GM18508 (cell line): ENCODE results near the gene PRELP.

Source experiments
- ATAC-seq: cut with Tn5 transposase; IDR thresholded peaks from one replicate; pipeline ENCODE4 v1.9.1; 2021; ENCODE audit warnings: moderate number of reproducible peaks; ENCODE audit not compliant: insufficient read depth, unreplicated experiment

Gene PRELP

DNA sequence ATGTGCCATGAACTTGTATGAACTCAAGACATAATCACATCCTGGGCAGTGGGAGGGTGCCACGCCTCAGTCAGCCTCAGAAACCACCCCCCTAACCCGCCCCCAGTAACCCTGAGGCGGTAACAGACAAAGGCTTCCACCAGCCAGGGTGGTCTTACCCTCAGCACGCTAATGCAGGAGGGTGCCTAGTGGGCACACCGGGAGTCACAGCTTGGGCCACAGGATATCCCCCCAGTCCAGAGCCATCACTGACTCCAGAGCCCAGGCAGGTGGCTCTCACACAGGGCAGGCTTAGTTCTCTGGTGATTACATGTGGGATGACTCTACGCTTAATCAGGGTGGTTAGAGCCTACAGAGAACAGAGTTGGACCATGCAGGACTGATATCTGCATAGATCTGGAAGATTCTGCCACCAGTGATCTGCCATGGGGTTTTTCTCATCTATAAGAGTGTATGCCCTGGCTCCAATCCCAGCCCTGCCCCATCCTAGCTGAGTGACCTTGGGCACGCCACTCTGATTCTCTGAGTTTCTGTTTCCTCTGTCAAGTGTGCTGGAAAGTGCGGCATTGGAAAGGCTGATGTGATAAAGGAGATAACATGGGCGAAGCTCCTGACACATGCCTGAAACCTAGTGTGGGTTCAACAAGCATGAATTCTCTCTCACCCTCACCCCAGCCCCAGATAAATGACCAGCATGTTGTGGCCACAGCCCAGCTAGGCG lies 45.6 kb downstream of the PRELP start:
- ATAC-seq = no peak

DNA sequence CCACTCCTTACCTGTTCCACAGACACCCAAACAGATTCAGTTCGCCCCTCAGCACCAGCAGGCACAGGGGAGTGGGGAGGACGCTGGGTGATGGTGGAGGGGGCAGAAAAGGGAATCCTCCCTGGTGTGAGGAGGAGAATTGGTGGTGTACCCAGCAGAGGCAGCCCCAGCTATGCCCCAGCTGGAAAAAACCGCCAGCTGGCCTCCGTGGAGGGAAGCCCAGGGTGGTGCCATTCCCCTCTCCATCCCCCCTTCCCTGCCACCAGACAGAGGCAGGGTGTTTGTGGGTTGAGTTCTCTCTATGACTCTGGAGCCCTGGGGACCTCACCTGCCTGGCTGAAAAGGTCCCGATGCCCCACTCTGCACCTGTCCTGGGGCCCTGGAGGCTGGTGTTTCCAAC lies 46.2 kb downstream of the PRELP start:
- no peak for ATAC-seq

DNA sequence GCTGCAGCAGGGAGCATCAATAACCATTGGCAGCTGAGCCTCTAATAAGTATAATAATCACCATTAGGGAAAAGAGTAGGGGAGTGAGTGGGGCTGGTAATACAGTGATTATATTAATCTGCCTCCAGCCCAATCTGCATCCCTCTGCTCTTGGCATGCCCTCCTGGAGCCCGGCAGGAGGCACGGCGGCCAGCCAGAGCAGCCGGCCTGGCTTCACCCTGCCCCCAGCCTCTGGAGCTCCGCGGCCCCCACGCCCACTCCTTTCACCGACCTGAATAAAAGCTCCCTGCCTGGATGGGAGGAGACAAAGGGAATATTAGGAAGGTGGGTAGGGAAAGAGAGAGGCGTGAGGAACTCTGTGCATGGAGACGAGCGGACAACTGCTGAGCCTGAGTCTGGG lies 46.6 kb downstream of the PRELP start:
- no peak for ATAC-seq

DNA sequence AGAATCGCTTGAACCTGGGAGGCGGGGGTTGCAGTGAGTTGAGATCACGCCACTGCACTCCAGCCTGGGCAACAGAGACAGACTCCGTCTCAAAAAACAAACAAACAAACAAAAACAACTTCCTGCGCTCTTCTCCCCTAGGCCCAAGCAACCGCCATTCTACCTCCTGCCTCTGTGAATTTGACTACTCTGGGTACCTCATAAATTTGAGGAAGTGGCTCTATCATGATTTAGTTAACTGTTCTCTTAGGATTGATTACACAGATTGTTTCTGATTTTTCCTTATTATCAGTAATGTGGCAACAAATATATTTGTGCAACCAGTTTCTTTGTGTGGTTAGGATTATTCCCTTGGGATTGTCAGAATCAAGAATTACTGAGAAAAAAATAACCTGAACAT lies 48.1 kb downstream of the PRELP start:
- ATAC-seq = no peak

DNA sequence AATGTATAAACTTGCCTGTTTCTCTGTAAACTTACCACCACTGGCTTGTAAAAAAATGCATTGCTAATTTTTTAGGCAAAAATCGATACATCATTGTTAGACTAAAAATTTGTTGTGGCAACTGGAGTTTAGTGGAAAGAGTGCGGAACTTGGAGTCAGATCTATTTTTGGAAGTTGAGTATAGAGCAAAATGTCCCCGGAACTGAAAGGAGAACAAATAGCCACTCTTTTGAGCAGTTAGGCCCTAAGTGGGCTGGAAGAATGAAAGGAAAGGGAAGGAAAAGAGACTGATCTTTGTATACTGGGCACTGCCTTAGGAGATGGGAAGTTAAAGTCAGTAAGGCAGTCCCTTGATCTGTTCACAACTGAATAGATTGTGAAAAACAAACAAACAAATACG lies 48.5 kb downstream of the PRELP start:
- no peak for ATAC-seq

DNA sequence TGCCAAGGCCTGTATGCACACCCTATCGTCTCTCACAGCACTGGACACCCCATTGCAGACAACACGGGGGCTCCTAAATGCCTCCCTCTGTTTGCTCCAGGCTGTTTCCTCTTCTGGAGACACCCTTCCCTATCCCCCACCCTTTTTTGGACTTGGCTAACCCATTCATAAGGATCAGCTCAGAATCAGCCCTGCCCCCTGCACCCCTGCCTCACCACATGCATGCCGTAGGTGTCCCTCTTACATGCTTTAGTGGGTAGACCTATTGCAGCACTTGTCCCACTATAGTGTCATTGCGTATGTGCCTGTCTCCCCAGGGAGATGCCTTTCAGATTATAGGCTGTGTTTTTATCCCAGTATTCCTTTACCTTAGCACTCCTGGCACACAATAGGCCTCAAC lies 49.2 kb downstream of the PRELP start:
- no peak for ATAC-seq

DNA sequence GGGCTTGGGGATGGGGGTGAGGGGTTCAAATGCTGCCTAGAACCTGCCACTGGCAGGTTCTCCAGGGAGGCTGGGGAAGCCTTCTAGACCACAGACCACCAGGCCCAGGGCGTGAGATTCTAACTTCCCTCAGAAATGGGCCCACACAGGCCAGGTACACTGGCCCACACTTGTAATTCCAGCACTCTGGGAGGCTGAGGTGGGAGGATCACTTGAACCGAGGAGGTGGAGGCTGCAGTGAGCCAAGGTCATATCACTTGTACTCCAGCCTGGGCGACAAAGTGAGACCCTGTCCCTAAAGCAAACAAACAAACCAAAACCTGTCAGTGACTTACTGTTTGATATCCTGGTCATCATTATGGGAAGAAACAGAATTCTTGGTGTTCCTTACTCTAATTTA lies 50.1 kb downstream of the PRELP start:
- ATAC-seq = no peak

DNA sequence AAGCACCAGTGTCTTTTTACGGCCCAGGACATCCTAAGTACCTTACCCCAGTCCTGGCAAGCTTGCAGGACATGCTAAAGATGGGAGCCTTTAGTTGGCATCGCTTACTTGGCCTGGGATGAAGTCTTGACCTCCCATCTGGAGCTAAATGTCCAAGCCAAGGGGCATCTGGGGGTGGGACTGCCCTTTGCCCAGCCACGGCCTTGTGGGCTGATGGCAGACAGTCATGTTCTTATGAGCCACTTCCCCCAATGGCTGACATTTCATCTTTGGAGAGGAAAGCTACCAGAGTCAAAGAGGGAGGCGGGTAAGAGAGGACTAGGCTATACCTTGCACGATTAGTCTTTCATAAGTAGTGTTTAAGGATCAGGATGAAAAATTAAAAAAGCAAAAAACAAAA lies 50.5 kb downstream of the PRELP start:
- ATAC-seq = no peak

DNA sequence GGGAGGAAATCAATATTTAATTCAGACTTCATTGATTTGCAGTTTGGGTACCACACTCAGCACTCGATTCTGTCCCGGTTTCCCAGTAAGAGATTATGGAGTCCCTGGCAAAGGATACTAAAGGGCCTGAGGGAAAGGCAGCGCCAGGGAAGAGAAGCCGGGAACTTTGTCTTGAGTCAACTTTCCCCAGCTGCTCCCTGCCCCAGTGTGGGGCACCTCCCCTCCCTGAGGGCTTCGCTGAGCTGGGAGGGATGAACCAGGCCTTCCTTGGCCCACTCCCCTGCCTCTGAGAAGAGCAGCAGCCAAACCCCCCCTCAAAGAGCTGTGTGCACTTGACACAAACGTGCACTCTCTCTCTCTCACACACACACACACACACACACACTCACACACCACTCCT lies 51.0 kb downstream of the PRELP start:
- ATAC-seq = no peak

DNA sequence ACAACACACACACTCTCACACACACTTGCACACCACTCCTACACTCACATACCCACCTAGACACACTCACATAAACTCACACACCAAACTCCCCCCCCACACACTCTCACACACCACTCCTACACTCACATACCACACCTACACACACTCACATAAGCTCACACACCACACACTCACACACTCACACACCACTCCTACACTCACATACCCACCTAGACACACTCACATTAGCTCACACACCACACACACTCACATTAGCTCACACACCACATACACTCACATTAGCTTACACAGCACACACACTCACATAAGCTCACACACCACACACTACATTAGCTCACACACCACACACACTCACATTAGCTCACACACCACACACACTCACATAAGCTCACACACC lies 51.4 kb downstream of the PRELP start:
- no peak for ATAC-seq

DNA sequence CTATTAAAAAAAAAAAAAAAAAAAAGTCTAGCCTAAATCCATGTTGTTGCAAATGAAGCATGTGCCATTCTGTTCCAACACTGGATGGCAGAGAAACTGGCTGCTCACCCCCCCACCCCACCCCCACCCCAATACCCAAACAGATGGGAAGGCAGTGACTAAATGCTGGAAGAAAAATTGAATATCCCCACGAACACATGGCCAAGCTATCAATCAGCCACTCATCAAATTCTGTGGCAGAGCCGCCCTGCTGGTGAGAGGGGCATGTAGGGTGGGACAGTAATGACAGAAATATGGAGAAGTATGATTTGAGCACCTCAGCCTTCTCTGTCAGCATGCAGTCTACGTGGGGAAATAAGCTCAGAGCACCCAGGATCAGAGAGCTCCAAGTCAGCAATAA lies 52.5 kb downstream of the PRELP start:
- ATAC-seq = no peak

DNA sequence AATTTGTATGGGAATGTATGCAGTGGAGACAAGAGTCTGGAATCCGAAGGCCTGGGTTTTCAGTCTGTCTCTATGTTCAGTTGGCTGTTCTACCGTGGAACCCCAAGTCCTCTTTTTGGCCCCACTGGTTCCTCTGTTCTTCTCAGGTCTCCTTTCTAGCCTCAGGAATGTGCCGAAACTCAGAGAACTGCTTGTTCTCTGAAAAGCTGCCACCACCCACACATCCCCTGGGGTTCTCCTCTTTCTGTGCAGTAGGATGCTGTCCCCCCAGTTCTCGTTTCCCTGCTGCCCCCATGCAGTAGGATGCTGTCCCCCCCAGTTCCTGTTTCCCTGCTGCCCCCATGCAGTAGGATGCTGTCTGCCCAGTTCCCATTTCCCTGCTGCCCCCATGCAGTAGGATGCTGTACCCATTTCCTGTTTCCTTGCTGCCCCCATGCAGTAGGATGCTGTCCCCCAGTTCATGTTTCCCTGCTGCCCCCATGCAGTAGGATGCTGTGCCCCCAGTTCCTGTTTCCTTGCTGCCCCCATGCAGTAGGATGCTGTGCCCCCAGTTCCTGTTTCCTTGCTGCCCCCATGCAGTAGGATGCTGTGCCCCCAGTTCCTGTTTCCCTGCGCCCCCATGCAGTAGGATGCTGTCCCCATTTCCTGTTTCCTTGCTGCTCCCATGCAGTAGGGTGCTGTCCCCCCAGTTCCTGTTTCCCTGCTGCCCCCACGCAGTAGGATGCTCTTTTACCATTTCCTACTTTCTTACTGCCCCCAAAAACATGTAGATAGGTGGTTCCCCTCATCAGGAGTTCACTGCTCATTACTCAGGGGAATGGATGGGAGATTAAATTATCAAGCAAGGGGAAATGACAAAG lies 53.6 kb downstream of the PRELP start:
- no peak for ATAC-seq

DNA sequence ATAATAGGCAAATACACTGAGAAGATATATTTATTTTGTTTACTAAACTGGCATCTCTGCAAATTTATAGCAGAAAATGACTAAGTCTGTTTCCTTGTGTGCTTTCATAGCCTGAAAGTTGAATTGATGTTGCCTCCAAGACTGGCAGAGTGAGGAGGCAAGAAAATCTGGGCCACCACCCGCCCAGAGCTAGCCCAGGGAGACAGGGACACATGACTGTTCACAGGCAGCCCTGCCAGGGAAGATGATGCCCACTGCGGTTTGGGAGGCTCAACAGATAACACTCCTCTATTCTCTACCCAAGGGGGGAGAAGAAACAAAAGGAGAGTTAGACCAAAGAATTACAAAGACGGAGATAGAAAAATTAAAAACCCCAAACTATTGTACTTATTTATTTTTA lies 55.5 kb downstream of the PRELP start:
- no peak for ATAC-seq

DNA sequence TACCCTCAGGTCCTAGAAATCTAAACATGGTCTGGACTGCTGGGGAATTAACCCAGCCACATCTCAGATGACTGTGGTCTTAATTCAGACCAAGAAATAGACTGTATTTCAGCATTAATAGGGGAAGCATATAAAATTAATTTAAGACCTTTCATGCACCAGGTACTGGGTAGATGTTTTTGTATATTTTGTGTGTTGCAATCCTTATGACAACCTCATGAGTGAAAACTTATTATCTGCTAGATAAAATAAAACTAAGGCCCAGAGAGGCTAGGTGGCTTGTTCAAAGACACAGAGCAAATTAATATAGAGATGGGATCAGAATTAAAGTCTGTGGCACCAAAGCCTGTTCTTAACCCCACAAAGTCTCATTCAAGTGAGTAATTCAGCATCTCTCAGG lies 58.4 kb downstream of the PRELP start:
- no peak for ATAC-seq

DNA sequence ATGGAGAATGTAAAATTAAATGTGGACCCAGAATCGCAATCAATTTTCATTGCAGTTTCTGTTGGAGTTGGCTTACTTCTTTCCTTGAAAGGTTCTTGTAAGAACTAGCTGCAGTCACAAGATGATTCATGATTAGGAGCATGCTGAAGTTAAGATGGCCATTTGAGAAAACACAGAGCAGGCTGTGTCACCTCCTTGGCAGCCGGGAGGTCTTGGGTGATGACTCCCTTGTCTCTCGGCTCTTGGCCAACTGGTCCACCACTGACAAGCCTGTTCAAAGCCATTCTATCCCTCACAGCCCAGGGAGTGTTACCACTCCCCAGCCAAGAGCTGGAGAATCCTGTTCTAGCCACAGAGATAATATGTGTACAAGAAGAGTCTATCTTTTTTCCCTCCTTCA lies 58.9 kb downstream of the PRELP start:
- ATAC-seq = no peak

DNA sequence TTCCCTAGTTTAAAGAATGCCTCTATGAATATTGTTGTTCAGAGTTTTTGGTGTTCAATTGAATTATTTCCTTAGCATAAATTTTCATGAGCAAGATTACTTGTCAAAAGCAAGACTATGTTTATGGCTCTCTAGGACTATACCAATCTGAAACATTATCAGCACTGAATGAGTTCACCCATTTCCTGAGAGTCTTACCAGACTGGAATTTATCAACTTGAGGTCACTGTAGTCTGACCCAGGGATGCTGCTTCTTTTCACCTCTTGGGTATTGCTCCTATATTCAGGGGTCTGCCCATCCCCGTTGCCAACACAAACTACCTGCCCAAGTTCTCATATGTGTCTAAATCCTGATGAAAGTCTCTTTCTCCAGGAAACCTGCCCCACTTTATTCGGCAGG lies 61.0 kb downstream of the PRELP start:
- no peak for ATAC-seq

DNA sequence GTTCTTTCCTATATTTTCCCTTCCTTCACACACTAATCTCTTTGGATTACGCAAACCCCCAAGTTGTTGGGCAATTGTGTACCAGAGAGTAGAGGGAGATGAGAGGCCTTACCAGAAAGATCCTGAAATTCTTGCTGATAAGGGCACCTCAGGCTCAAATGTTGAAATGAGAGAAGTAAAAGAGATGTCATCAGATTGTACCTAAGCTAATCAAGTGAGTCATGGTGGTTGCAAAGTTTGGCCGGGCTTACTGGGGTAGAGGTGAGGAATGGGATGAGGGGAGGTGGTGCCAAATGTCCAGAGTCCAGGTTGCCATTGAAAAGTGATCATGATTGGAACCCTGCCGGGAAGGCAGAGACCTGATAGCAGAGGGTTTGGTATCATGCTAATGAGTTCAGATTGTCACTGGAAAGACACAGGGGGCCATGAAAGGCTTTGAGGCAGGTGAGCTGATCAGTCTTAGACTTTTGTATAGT lies 61.4 kb downstream of the PRELP start:
- no peak for ATAC-seq

DNA sequence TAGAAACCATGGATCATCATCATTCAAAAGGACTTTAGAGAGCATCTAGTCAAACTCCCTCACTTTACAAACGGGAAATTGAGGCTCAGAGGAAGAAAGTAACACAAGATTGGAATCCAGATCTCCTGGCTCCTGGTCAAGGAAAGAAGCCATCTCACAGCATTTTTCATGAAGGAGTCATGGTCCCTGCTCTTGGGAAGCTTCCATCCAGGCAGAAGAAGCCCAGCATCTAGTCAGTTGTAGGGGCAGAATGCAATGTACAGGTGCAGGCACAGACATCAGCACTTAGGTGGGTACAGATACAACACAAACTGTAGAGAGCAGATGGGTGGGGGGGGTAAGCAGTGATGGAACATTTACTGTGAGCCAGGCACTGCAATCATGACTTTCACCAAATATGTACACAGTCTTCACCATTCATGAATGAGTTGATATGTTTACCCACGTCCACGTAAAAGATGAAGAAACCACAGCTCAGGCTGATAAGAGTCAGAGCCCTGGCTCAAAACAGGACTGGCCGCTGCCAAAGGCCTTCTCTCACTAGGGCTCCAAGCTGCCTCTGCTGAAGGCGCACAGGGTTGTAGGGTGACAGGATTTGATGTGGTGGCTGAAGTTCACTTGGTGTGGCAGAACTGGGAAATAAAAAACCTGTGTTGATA lies 62.3 kb downstream of the PRELP start:
- ATAC-seq = no peak

DNA sequence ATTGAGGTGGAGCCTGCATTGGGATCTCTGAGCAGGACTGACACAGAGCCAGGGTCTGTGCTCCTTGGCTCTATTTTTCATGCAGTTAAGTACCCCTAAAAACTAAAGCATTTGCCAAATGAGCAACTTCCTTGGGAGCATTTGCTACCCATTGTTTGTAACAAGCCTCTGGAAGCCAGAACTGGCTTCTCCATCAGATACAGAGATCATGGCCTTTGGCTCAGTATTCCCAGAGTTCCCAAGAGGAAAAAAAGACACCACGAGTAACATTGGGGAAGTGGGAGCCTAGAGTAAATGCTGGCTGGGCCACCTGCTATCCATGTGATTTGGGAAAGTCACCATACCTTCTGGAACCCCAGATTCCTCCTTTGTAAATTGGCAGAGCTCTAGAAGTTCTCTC lies 63.1 kb downstream of the PRELP start:
- no peak for ATAC-seq

DNA sequence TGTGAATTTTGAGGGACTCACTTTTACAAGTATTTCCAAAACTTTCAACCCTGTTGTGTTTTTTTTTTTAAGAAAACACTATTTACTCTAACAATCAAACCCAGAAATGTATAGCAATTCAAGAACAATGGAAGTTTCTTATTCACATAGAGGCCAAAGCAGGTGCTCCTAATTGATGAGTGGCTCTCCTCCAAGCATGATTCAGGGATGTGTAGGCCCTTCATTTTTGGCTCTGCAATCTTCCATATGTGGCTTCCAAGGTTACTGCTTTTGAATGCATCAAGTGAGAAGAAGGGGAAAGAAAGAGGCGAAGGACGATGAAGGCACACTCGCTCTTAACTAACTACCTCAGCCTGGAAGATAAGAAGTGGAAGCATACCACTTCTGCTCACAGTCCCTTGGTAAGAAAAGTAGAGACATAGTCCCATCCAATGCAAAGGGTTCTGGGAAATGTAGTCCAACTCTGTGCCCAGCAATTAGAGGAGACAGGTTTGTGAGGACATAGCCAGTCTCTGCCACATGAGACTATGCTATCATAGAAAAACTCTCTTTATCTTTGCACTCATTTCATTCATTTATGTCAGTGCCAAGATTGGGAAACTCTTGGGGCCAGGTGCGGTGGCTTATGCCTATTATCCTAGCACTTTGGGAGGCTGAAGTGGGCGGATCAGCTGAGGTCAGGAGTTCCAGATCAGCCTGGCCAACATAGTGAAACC lies 64.4 kb downstream of the PRELP start:
- ATAC-seq = no peak
